ENCODE results near the gene HNRNPUL2.

GRCh38 chr11:62707277-62707861 is 19.9 kb downstream of the HNRNPUL2 start, which contains the start of the genes BSCL2 and GNG3:
- TF ChIP-seq CTCF (IDR thresholded peaks at IDR 0.05; ENCODE audit: insufficient read depth, low read length, poor library complexity, severe bottlenecking) = no peak
- TF ChIP-seq EZH2phosphoT487 (conservative IDR thresholded peaks at IDR 0.05; ENCODE audit: low read length) = no peak

Measured in SU-DHL-6 (cell line).